H9 (cell line): ENCODE data around the gene NTMT1. TPM values are rescaled to one million over a fixed set of nuclear protein-coding genes. Genes with fewer than 3 reads are reported as not detected.
A peak's percentile ranks its signal among the peaks of the same experiment; 100 is the strongest.

Source experiments
- DNase-seq: peaks from one replicate; pipeline ENCODE4 v3.0.0-alpha.2; 2017
- H2AFZ ChIP-seq: one replicate; pipeline ENCODE4 v1.6.1; 2013; ENCODE audit warnings: mild to moderate bottlenecking, low read length, control low read depth, moderate library complexity
- H2AK5ac ChIP-seq: 2 replicates; pipeline ENCODE4 v1.6.1; 2013; ENCODE audit warnings: low read length, control low read depth, mixed read lengths; ENCODE audit not compliant: insufficient read length
- H2BK120ac ChIP-seq: one replicate; pipeline ENCODE4 v1.6.1; 2013; ENCODE audit warnings: low read depth, mild to moderate bottlenecking, low read length, control low read depth, inconsistent platforms; ENCODE audit not compliant: poor library complexity, severe bottlenecking
- H2BK12ac ChIP-seq: 2 replicates; pipeline ENCODE4 v1.6.1; 2013; ENCODE audit warnings: low read length, control low read depth, mixed read lengths, low read depth; ENCODE audit not compliant: insufficient read length
- H2BK15ac ChIP-seq: 2 replicates; pipeline ENCODE4 v1.6.1; 2013; ENCODE audit warnings: low read depth, low read length, control low read depth
- H2BK20ac ChIP-seq: one replicate; pipeline ENCODE4 v1.6.1; 2013; ENCODE audit warnings: low read depth, mild to moderate bottlenecking, low read length, control low read depth, inconsistent platforms; ENCODE audit not compliant: poor library complexity, severe bottlenecking
- H2BK5ac ChIP-seq: 2 replicates; pipeline ENCODE4 v1.6.1; 2013; ENCODE audit warnings: low read length, control low read depth, mixed read lengths; ENCODE audit not compliant: insufficient read length
- H3K14ac ChIP-seq: 2 replicates; pipeline ENCODE4 v1.6.1; 2013; ENCODE audit warnings: low read length, control low read depth; ENCODE audit not compliant: insufficient read depth
- H3K18ac ChIP-seq: 2 replicates; pipeline ENCODE4 v1.6.1; 2013; ENCODE audit warnings: low read depth, mild to moderate bottlenecking, mixed read lengths, low read length, control low read depth; ENCODE audit not compliant: insufficient read length
- H3K23ac ChIP-seq: 2 replicates; pipeline ENCODE4 v1.6.1; 2013; ENCODE audit warnings: low read length, control low read depth, mixed read lengths, low read depth; ENCODE audit not compliant: insufficient read length
- H3K23me2 ChIP-seq: 2 replicates; pipeline ENCODE4 v1.6.1; 2013; ENCODE audit warnings: low read depth, mild to moderate bottlenecking, mixed read lengths, low read length, control low read depth; ENCODE audit not compliant: insufficient read length, poor library complexity, severe bottlenecking
- H3K27ac ChIP-seq: 2 replicates; pipeline ENCODE4 v1.5.1; 2013; ENCODE audit warnings: low read length, control low read depth, mixed read lengths, low read depth; ENCODE audit not compliant: insufficient read length
- H3K27me3 ChIP-seq: 2 replicates; pipeline ENCODE4 v1.6.1; 2013; ENCODE audit warnings: low read length, control low read depth, inconsistent platforms; ENCODE audit not compliant: insufficient read depth
- H3K4ac ChIP-seq: 2 replicates; pipeline ENCODE4 v1.6.1; 2013; ENCODE audit warnings: low read depth, mild to moderate bottlenecking, control low read depth, inconsistent platforms, low read length, moderate library complexity
- H3K4me1 ChIP-seq: 2 replicates; pipeline ENCODE4 v1.6.1; 2013; ENCODE audit warnings: low read length, control low read depth, inconsistent platforms; ENCODE audit not compliant: insufficient read depth
- H3K4me2 ChIP-seq: 2 replicates; pipeline ENCODE4 v1.6.1; 2013; ENCODE audit warnings: low read length, control low read depth, mixed read lengths; ENCODE audit not compliant: insufficient read length, insufficient read depth
- H3K56ac ChIP-seq: 2 replicates; pipeline ENCODE4 v1.6.1; 2013; ENCODE audit warnings: low read depth, mild to moderate bottlenecking, mixed read lengths, low read length, control low read depth; ENCODE audit not compliant: insufficient read length
- H3K79me1 ChIP-seq: 2 replicates; pipeline ENCODE4 v1.6.1; 2013; ENCODE audit warnings: low read depth, mild to moderate bottlenecking, moderate library complexity, low read length, control low read depth, inconsistent platforms; ENCODE audit not compliant: insufficient read depth, poor library complexity, severe bottlenecking
- H3K79me2 ChIP-seq: 2 replicates; pipeline ENCODE4 v1.6.1; 2013; ENCODE audit warnings: low read length, control low read depth, inconsistent platforms; ENCODE audit not compliant: insufficient read depth
- H3K9ac ChIP-seq: 2 replicates; pipeline ENCODE4 v1.6.1; 2013; ENCODE audit warnings: low read length, control low read depth, mixed read lengths; ENCODE audit not compliant: insufficient read length; ENCODE audit errors: extremely low read depth
- H3K9me3 ChIP-seq: one replicate; pipeline ENCODE4 v1.6.1; 2013; ENCODE audit warnings: low read depth, low read length, inconsistent platforms; ENCODE audit not compliant: control insufficient read depth
- H3T11ph ChIP-seq: one replicate; pipeline ENCODE4 v1.6.1; 2013; ENCODE audit warnings: mild to moderate bottlenecking, low read length, control low read depth, inconsistent platforms
- H4K20me1 ChIP-seq: one replicate; pipeline ENCODE4 v1.6.1; 2013; ENCODE audit not compliant: control insufficient read depth, insufficient read length, insufficient read depth
- H4K5ac ChIP-seq: 2 replicates; pipeline ENCODE4 v1.6.1; 2013; ENCODE audit warnings: low read depth, mild to moderate bottlenecking, mixed read lengths, low read length, control low read depth; ENCODE audit not compliant: insufficient read length
- H4K8ac ChIP-seq: replicated peaks from 2 replicates; pipeline ENCODE4 v1.6.1; 2013; ENCODE audit warnings: low read length, control low read depth, mixed read lengths, low read depth; ENCODE audit not compliant: insufficient read length
- H4K91ac ChIP-seq: 2 replicates; pipeline ENCODE4 v1.6.1; 2013; ENCODE audit warnings: low read depth, mild to moderate bottlenecking, moderate library complexity, mixed read lengths, low read length, control low read depth; ENCODE audit not compliant: insufficient read length
- H3K27ac Mint-ChIP-seq, 3 experiments: 2 replicates in 2 of 3; 3 replicates in 1 of 3; pipeline ENCODE4 v1.8.0; 2020 to 2021; ENCODE audit warnings: mixed read lengths in 3 of 3, mild to moderate bottlenecking in 1 of 3, moderate library complexity in 1 of 3
- H3K27me3 Mint-ChIP-seq: 2 replicates; pipeline ENCODE4 v1.8.0; 2021; ENCODE audit warnings: low read depth, mild to moderate bottlenecking, moderate library complexity, mixed read lengths
- H3K36me3 Mint-ChIP-seq, 3 experiments: 2 replicates in 2 of 3; 3 replicates in 1 of 3; pipeline ENCODE4 v1.8.0; 2020 to 2021; ENCODE audit warnings: low read depth in 3 of 3, mixed read lengths in 3 of 3; ENCODE audit not compliant: insufficient read depth in 1 of 3
- H3K4me1 Mint-ChIP-seq, 2 experiments: 2 replicates each; pipeline ENCODE4 v1.8.0; 2020; ENCODE audit warnings: mixed read lengths in 2 of 2
- H3K4me3 Mint-ChIP-seq, 2 experiments: 2 replicates in 1 of 2; 3 replicates in 1 of 2; pipeline ENCODE4 v1.8.0; 2020 to 2021; ENCODE audit warnings: mild to moderate bottlenecking in 2 of 2, mixed read lengths in 2 of 2, moderate library complexity in 1 of 2
- H3K9me3 Mint-ChIP-seq, 2 experiments: 2 replicates in 1 of 2; 3 replicates in 1 of 2; pipeline ENCODE4 v1.8.0; 2020; ENCODE audit warnings: mild to moderate bottlenecking in 2 of 2, mixed read lengths in 2 of 2, moderate library complexity in 1 of 2
- WGBS: extraction: QIAGEN DNeasy Blood & Tissue Kit; methylation state at CpG from one replicate; pipeline ENCODE4 v1.1.7; 2013; ENCODE audit warnings: missing lambda C conversion rate, low lambda C conversion rate, mixed read lengths; ENCODE audit not compliant: insufficient read length; ENCODE audit errors: extremely low coverage; 5-methylcytosine and 5-hydroxymethylcytosine counted together
- total RNA-seq: library from RNA; stranded (reverse); gene quantifications from 2 replicates; pipeline ENCODE4 v1.2.1, GENCODE V29; 2021
- TF ChIP-seq, protein P1 (sequence below): fragments of 200-600 bp; sonication (generic); conservative IDR thresholded peaks from 3 replicates; pipeline ENCODE4 v1.8.0; 2021; ENCODE audit warnings: antibody characterized with exemption, mild to moderate bottlenecking

NTMT1 gene
- total RNA-seq, 1 experiment from 2014 or later = 57.9 TPM

DNA sequence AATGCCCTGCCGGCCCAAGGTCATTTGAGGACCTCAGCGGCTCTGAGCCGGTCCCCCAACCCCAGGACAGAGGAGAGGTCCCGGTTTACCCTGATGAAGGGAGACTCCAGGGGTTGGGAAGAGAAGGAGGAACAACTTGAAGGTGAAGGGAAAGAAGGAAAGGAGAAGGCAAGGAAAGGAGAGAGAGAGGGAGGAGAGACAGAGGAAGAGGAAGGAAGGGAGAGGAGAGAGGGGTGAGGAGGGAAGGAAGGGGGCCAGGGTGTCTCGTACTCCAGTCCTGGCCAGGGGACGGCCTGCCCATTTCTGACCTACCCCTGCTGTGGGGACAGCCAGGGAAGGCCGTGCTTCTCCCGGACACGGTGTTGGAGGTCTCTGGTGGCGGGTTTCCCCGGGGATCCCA, 41.4 kb downstream of the NTMT1 start:
- H3K79me1 ChIP-seq = no peaks in the 10 kb centered on the region
- no peak overlapping the region for H3K9ac ChIP-seq
- no peak overlapping the region for H3T11ph ChIP-seq
- H3K9me3 ChIP-seq = no peaks in the 10 kb centered on the region
- no peak overlapping the region for H3K56ac ChIP-seq
- H2BK12ac ChIP-seq = no peak overlapping the region
- no peak overlapping the region for H4K5ac ChIP-seq
- H3K23ac ChIP-seq = no peak overlapping the region
- no peak overlapping the region for H4K91ac ChIP-seq
- H3K27me3 Mint-ChIP-seq = peaks cover 49% of the 10 kb centered on the region
- no peak overlapping the region for H3K14ac ChIP-seq
- H4K8ac ChIP-seq = no peak overlapping the region
- no peak overlapping the region for H3K18ac ChIP-seq
- no peaks in the 10 kb centered on the region; the same call in 1 of the 2 replicates for H3K27me3 ChIP-seq
- H3K9me3 Mint-ChIP-seq = no peaks in the 10 kb centered on the region; a peak in 2 of 5 replicates
- H2BK5ac ChIP-seq = no peak overlapping the region
- TF ChIP-seq, protein P1, sequence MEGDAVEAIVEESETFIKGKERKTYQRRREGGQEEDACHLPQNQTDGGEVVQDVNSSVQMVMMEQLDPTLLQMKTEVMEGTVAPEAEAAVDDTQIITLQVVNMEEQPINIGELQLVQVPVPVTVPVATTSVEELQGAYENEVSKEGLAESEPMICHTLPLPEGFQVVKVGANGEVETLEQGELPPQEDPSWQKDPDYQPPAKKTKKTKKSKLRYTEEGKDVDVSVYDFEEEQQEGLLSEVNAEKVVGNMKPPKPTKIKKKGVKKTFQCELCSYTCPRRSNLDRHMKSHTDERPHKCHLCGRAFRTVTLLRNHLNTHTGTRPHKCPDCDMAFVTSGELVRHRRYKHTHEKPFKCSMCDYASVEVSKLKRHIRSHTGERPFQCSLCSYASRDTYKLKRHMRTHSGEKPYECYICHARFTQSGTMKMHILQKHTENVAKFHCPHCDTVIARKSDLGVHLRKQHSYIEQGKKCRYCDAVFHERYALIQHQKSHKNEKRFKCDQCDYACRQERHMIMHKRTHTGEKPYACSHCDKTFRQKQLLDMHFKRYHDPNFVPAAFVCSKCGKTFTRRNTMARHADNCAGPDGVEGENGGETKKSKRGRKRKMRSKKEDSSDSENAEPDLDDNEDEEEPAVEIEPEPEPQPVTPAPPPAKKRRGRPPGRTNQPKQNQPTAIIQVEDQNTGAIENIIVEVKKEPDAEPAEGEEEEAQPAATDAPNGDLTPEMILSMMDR = no peak
- H3K27ac ChIP-seq = no peak overlapping the region
- no peaks in the 10 kb centered on the region; a peak in 1 of 7 replicates for H3K36me3 Mint-ChIP-seq
- H4K20me1 ChIP-seq = no peaks in the 10 kb centered on the region
- H3K4ac ChIP-seq = no peak overlapping the region
- no peak for DNase-seq
- H2BK20ac ChIP-seq = no peak overlapping the region
- peaks cover 3% of the 10 kb centered on the region for H3K23me2 ChIP-seq
- H3K79me2 ChIP-seq = no peaks in the 10 kb centered on the region
- H3K4me2 ChIP-seq = no peak overlapping the region
- H3K27ac Mint-ChIP-seq = 0 out of 7 replicates have a peak overlapping the region, but pooled peaks of 1 of the 3 experiments have one; percentile 65
- H3K4me1 Mint-ChIP-seq = peaks cover 19 to 23% of the 10 kb centered on the region in 2 experiments
- no CpG with 5 or more reads among the region's 11 CpGs for WGBS
- H2AFZ ChIP-seq = no peak overlapping the region
- no peak overlapping the region for H2AK5ac ChIP-seq
- H2BK15ac ChIP-seq = no peak overlapping the region
- H3K4me1 ChIP-seq = no peaks in the 10 kb centered on the region; the same call in 1 of the 2 replicates
- no peak overlapping the region for H3K4me3 Mint-ChIP-seq
- no peak overlapping the region for H2BK120ac ChIP-seq
